Osteocyte (in vitro differentiated cells): ENCODE data around the gene TSPAN6. TPM values are rescaled to one million over a fixed set of nuclear protein-coding genes. Genes with fewer than 3 reads are reported as not detected.

Source experiments
- DNase-seq: peaks from one replicate; pipeline ENCODE4 v3.0.0; 2021; ENCODE audit warnings: mixed read lengths; ENCODE audit not compliant: unreplicated experiment; ENCODE audit errors: extremely low spot score
- H3K27ac Mint-ChIP-seq: one replicate; pipeline ENCODE4 v1.8.0; 2021; ENCODE audit warnings: mild to moderate bottlenecking, mixed read lengths; ENCODE audit not compliant: unreplicated experiment
- H3K27me3 Mint-ChIP-seq: one replicate; pipeline ENCODE4 v1.8.0; 2021; ENCODE audit warnings: mixed read lengths; ENCODE audit not compliant: unreplicated experiment
- H3K36me3 Mint-ChIP-seq: one replicate; pipeline ENCODE4 v1.8.0; 2021; ENCODE audit warnings: mixed read lengths; ENCODE audit not compliant: unreplicated experiment
- H3K4me1 Mint-ChIP-seq: one replicate; pipeline ENCODE4 v1.8.0; 2021; ENCODE audit warnings: mixed read lengths; ENCODE audit not compliant: unreplicated experiment
- H3K4me3 Mint-ChIP-seq: one replicate; pipeline ENCODE4 v1.8.0; 2021; ENCODE audit warnings: mild to moderate bottlenecking, moderate library complexity, mixed read lengths; ENCODE audit not compliant: unreplicated experiment
- H3K9me3 Mint-ChIP-seq: one replicate; pipeline ENCODE4 v1.8.0; 2021; ENCODE audit warnings: mixed read lengths; ENCODE audit not compliant: unreplicated experiment
- CTCF ChIP-seq: fragments of 200-600 bp; sonication (generic); IDR thresholded peaks from 2 replicates; pipeline ENCODE4 v1.5.0; 2021; ENCODE audit warnings: antibody characterized with exemption, mild to moderate bottlenecking, moderate library complexity
- total RNA-seq: library from RNA; stranded (reverse); gene quantifications from 2 replicates; pipeline ENCODE4 v1.2.1, GENCODE V29; 2021

The TSPAN6 gene
- total RNA-seq, 1 donor from 2014 or later = 49.3 TPM

- H3K27ac Mint-ChIP-seq = no peak overlapping the region
- no peak for TF ChIP-seq CTCF
- peaks cover 3% of the 10 kb centered on the region for H3K9me3 Mint-ChIP-seq
- no peak for DNase-seq
- peaks cover 9% of the 10 kb centered on the region for H3K4me1 Mint-ChIP-seq
- peaks cover 6% of the 10 kb centered on the region for H3K36me3 Mint-ChIP-seq
- no peaks in the 10 kb centered on the region for H3K27me3 Mint-ChIP-seq
- no peak overlapping the region for H3K4me3 Mint-ChIP-seq
Measured at GRCh38 chrX:100663642-100664041, 27.0 kb upstream of the TSPAN6 start.

GRCh38 chrX:100662796-100663195 lies 26.2 kb upstream of the TSPAN6 start:
- H3K36me3 Mint-ChIP-seq = peaks cover 8% of the 10 kb centered on the region
- no peak overlapping the region for H3K27ac Mint-ChIP-seq
- no peak for DNase-seq

GRCh38 chrX:100662170-100662569 lies 25.6 kb upstream of the TSPAN6 start:
- Mint-ChIP-seq H3K36me3 (peaks cover 8% of the 10 kb centered on the region), H3K27me3 (no peaks in the 10 kb centered on the region), H3K4me3 (no peak overlapping the region), H3K4me1 (peaks cover 9% of the 10 kb centered on the region), H3K9me3 (peaks cover 9% of the 10 kb centered on the region), H3K27ac (no peak overlapping the region)
- no peak for TF ChIP-seq CTCF
- no peak for DNase-seq

More at GRCh38 chrX:100662796-100663195, 26.2 kb upstream of the TSPAN6 start:
- Mint-ChIP-seq H3K9me3 (peaks cover 7% of the 10 kb centered on the region), H3K27me3 (no peaks in the 10 kb centered on the region), H3K4me3 (no peak overlapping the region), H3K4me1 (peaks cover 9% of the 10 kb centered on the region)
- no peak for TF ChIP-seq CTCF

GRCh38 chrX:100659431-100660137 lies 23.0 kb upstream of the TSPAN6 start:
- Mint-ChIP-seq H3K4me3 (no peak overlapping the region), H3K4me1 (peaks cover 9% of the 10 kb centered on the region), H3K9me3 (peaks cover 5% of the 10 kb centered on the region), H3K36me3 (peaks cover 6% of the 10 kb centered on the region), H3K27me3 (no peaks in the 10 kb centered on the region), H3K27ac (peak overlapping the region; percentile 17)
- no peak for DNase-seq
- no peak for TF ChIP-seq CTCF

GRCh38 chrX:100658941-100659381 lies 22.4 kb upstream of the TSPAN6 start:
- no peak for TF ChIP-seq CTCF
- H3K36me3 Mint-ChIP-seq = peaks cover 6% of the 10 kb centered on the region

More at GRCh38 chrX:100658941-100659381, 22.4 kb upstream of the TSPAN6 start:
- DNase-seq = no peak
- Mint-ChIP-seq H3K9me3 (peaks cover 5% of the 10 kb centered on the region), H3K4me3 (no peak overlapping the region), H3K4me1 (peaks cover 14% of the 10 kb centered on the region), H3K27ac (peak overlapping the region; percentile 17), H3K27me3 (no peaks in the 10 kb centered on the region)
